Fibroblast of lung (primary cell): ENCODE measurements around the gene GCAT.

Experiments used
- CTCF ChIP-seq, 2 donors: IDR thresholded peaks in 1 of 2; conservative IDR thresholded peaks in 1 of 2; 1 replicate in 1 of 2; 2 replicates in 1 of 2; pipeline ENCODE4 v1.5.1; 2011 to 2012; ENCODE audit warnings: low read length in 2 of 2, control low read depth in 1 of 2, inconsistent platforms in 1 of 2, low read depth in 1 of 2, mild to moderate bottlenecking in 1 of 2
- EZH2 ChIP-seq: IDR thresholded peaks from 2 replicates; pipeline ENCODE4 v1.5.1; 2012; ENCODE audit warnings: low read length, control low read depth, mild to moderate bottlenecking; ENCODE audit errors: missing control alignments

- TF ChIP-seq CTCF (conservative IDR thresholded peaks at IDR 0.05 in 1 of 2, IDR thresholded peaks at IDR 0.05 in 1 of 2; ENCODE audit: low read depth in 1 of 2, low read length in 2 of 2) = no peak
- TF ChIP-seq EZH2 = no peak
Observed at GRCh38 chr22:37846433-37846832, 38.7 kb downstream of the GCAT start.
